Epithelial cell of umbilical artery (primary cell): ENCODE measurements around the gene CCL2. TPM values are rescaled to one million over a fixed set of nuclear protein-coding genes. Genes with fewer than 3 reads are reported as not detected.

Source experiments
- total RNA-seq: library from RNA; depleted of rRNA; stranded (reverse); fragments of >200 nt; gene quantifications from 2 replicates; pipeline ENCODE4 v1.2.3, GENCODE V29; 2014

The CCL2 gene
- total RNA-seq, result 47.4 and 405 TPM in 2 replicates

DNA sequence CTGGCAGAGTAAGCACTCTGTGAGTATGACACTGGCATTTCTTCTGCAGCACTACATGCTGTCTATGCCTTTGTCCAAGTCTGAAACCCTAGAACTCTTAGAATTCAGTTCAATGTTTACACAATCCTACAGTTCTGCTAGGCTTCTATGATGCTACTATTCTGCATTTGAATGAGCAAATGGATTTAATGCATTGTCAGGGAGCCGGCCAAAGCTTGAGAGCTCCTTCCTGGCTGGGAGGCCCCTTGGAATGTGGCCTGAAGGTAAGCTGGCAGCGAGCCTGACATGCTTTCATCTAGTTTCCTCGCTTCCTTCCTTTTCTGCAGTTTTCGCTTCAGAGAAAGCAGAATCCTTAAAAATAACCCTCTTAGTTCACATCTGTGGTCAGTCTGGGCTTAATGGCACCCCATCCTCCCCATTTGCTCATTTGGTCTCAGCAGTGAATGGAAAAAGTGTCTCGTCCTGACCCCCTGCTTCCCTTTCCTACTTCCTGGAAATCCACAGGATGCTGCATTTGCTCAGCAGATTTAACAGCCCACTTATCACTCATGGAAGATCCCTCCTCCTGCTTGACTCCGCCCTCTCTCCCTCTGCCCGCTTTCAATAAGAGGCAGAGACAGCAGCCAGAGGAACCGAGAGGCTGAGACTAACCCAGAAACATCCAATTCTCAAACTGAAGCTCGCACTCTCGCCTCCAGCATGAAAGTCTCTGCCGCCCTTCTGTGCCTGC, at the start of gene CCL2:
CCL2 (plus strand) TSS at position 635 of the 730 bp plus-strand sequence; CDS start at position 700, 65 bp downstream.

GRCh38 chr17:34269969-34270368, 14.9 kb downstream of the CCL2 start, which contains the start of gene CCL7:
Gene CCL7 (plus strand): TSS chr17:34270221. CDS start chr17:34270291, 70 bp downstream.

GRCh38 chr17:34285286-34285792, 30.3 kb downstream of the CCL2 start, which contains the start of gene CCL11:
Gene CCL11 (plus strand): TSS chr17:34285742. CDS start chr17:34285809, 67 bp downstream.

Other genes with a start within 250 kb of the CCL2 start
- 1.3 and 4.4 TPM in 2 replicates for gene CCL7, start 14.9 kb downstream of the CCL2 start, total RNA-seq
- gene CCL11, start 30.5 kb downstream of the CCL2 start, total RNA-seq, result not detected in 2 replicates
- gene CCL8, start 64.2 kb downstream of the CCL2 start, total RNA-seq, result not detected in 2 replicates
- not detected in 2 replicates for gene CCL13, start 101.2 kb downstream of the CCL2 start, total RNA-seq
- 1.5 TPM in 1 of 2 replicates, not detected in the other for gene CCL1, start 107.9 kb downstream of the CCL2 start, total RNA-seq